GM18873 (cell line): ENCODE measurements around the gene ALPK1.
"Not testable (repeated sequence)": the region's sequence is repeated elsewhere in the genome, so short reads cannot be mapped to it uniquely, and the experiment has no call there.

Source experiments
- ATAC-seq: cut with Tn5 transposase; IDR thresholded peaks from one replicate; pipeline ENCODE4 v1.9.1; 2021; ENCODE audit warnings: mild to moderate bottlenecking, moderate library complexity, moderate number of reproducible peaks; ENCODE audit not compliant: unreplicated experiment, low FRiP score

The ALPK1 gene

DNA sequence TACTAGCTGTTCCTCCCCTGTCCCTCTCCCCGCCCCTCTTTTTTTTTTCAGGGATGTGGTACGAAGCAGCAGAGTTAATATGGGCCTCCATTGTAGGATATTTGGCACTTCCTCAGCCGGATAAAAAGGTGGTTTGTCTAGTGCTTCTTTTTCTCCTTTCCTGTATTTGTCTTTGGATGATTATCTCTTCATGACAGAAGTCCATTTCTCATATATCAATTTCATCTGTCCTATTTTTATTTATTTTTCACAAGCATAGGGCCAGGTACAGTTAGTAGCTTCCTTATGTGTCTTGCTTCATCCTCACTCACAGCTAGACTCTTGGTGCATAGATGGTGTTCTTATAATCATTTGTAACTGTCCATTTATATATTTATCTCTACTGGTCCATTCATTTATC is 129.2 kb downstream of the ALPK1 start:
- ATAC-seq = no peak

DNA sequence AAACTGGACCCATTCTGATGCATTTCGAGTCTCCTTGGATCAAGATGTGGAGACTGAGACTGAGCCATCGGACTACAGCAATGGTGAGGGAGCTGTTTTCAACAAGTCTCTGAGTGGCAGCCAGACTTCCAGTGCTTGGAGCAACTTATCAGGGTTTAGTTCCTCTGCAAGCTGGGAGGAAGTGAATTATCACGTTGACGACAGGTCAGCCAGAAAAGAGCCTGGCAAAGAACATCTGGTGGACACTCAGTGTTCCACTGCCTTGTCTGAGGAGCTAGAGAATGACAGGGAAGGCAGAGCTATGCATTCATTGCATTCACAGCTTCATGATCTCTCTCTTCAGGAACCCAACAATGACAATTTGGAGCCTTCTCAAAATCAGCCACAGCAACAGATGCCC is 134.0 kb downstream of the ALPK1 start:
- ATAC-seq = no peak

DNA sequence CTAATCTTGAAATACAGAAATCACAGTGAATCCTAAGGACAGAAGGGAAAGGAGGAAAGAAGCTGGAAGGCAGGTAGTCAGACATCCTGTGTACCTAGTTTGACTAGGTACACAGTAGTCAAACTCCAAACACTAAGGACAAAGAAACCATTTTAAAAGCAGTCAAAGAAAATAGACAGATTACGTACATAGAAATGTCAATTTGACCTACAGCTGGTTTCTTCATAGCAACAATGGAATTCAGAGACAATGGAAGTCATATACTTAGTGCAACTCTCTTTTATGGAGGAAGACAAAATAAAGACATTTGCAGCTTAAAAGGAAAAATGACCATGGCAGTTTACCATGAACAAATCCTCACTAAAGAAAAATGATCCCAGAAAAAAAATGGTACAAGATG is 139.8 kb downstream of the ALPK1 start:
- no peak for ATAC-seq

- ATAC-seq = not testable (repeated sequence)
Observed at GRCh38 chr4:112442226-112442625, 145.1 kb downstream of the ALPK1 start.

- no peak for ATAC-seq
Observed at GRCh38 chr4:112448306-112449132, 151.3 kb downstream of the ALPK1 start.

GRCh38 chr4:112449708-112450107 is 152.5 kb downstream of the ALPK1 start:
- ATAC-seq = no peak

- ATAC-seq = no peak
Observed at GRCh38 chr4:112451104-112451503, 153.9 kb downstream of the ALPK1 start.

DNA sequence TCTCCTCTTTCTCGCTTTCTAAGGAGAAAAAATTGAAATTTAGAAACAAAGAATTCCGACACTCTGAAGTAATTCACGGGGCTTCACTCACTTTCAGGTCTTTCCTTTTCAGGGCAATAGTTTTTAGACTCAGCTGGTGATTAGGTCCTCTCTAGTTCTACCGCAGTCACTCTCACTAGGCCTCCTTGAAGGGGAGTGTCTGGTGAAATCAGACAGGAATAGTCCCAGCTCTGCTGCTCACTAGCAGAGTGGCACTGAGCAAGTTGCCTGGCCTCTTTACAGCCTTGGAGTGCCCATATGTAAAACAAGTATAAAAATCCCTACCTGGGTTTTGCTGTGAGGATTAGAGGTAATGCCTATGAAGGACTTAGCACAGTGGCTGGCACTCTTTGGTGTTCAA is 154.7 kb downstream of the ALPK1 start:
- no peak for ATAC-seq

DNA sequence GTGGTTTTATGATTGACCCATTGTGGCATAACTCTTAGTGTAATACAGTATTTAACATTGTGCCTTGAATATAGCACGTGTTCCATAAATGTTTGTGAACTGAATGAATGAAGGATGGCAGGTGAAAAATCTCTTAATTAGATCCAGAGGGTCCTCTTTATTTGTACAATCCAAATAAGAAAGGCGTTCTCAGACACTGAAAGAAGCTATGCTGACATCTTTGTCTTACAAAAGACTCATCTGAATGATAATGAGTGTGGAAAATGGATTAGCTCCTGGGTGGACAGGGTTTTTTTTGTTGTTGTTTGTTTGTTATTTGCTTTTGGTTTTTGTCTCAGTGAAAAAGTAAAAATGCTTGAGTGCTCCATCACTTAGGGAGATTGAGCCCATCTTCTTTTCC is 156.2 kb downstream of the ALPK1 start:
- ATAC-seq = no peak

GRCh38 chr4:112472318-112472717 is 175.1 kb downstream of the ALPK1 start:
- no peak for ATAC-seq

DNA sequence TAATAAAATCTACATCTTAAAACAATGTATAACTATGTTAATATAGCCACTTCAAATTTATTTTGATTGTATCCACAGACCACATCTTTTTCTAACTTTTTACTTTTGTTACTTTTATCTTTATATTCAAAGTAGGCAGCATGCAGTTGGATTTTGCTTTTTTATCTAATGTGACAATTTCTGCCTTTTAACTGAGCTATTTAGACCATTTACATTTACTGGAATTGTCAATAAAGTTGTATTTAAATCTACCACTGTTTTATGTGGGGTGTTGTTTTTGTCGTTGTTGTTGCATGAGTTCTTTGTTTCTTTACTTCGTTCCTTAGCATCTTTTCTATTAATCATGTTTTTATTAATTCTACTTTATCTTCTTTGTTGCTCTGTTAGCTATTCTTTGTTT is 176.8 kb downstream of the ALPK1 start:
- no peak for ATAC-seq

DNA sequence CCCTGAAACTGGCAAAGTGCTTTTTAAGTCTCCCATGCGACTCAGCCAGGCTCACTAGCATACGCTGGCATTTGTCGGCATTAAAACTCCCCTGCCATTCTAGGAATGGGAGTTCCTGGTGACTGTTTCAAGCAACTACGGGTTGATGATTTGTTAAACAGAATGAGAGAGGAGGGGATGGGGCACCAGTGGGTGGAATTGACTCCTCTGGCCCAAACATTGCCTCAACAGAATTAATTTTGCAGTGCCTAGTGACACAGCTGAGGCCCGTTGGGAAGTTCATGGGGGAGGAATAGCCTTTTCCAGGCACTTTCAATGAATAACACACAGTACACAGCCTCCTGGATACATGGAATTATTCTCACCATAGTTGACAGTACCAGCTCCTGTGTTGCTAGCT is 188.8 kb downstream of the ALPK1 start:
- ATAC-seq = no peak

GRCh38 chr4:112490808-112491207 is 193.6 kb downstream of the ALPK1 start:
- not testable (repeated sequence) for ATAC-seq
